ENCODE results near the gene IL1RAPL2.

IL1RAPL2 gene

DNA sequence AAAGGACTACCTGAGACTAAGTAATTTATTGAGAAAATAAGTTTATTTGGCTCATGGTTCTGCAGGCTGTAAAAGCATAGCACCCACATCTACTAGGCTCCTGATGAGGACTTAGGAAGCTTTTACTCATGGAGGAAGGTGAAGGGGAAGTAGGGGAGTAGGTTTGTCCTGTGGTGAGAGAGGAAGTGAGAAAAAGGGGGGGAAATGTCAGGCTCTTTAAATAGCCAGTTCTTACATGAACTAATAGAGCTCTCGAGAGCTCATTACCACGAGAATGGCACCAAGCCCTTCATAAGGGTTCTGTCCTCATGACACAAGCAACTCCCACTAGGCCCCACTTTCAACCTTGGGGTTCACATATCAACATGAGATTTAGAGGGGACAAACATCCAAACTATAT is 1130.9 kb downstream of the IL1RAPL2 start:
- H3K27ac Mint-ChIP-seq = peak overlapping the region; percentile 39
- peaks cover 1 to 5% of the 10 kb centered on the region in 2 donors for H3K4me1 Mint-ChIP-seq
- H3K27me3 Mint-ChIP-seq = no peaks in the 10 kb centered on the region
- DNase-seq = no peak
- H3K36me3 Mint-ChIP-seq = peaks cover 0 to 2% of the 10 kb centered on the region in 2 donors
- no peak overlapping the region for H3K4me3 Mint-ChIP-seq
- H3K9me3 Mint-ChIP-seq = peaks cover 3 to 6% of the 10 kb centered on the region in 2 donors
- peak; percentile 51 to 86 for ATAC-seq (replicated peaks)

DNA sequence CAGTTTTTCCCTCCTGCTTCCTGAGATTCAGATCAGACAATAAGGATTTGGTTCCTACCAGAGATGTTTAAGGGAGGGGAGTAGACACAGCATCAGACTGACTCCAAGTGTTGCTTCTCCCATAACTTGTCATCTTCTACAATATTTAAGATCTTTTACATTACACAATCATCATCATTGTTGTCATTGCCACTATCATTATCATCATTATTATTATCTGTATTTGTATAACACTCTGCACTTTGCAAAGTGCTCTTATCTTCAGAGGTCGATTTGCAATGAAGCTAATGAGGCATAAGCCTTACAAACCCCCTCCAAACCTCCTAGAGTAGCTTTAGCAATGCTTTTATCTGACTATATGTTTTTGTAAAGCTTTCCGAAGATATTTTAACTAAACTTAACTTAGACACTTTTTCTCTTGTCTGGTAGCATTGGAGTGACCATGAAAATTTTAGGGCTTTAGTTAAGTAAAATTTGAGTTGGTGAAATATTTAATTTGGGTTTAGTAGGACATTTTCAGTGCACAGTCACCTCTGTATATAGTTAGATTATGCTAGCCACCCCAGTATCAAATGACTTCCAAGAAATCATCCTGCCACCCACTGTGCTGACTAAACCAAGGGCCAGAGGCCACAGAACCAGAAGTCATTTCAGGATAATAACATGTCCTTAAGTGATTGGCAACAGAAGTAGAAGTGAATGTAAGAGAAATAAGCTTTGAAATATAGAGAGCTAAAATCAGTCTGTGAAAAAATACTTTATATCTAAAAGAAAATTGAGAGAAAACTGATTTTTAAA is 1132.2 kb downstream of the IL1RAPL2 start:
- peaks cover 3 to 6% of the 10 kb centered on the region in 2 donors for H3K9me3 Mint-ChIP-seq
- ATAC-seq (replicated peaks) (no peak), DNase-seq (no peak)
- peaks cover 1 to 5% of the 10 kb centered on the region in 2 donors for H3K4me1 Mint-ChIP-seq
- no peaks in the 10 kb centered on the region for H3K27me3 Mint-ChIP-seq
- no peak overlapping the region for H3K27ac Mint-ChIP-seq
- H3K4me3 Mint-ChIP-seq = no peak overlapping the region
- peaks cover 0 to 2% of the 10 kb centered on the region in 2 donors for H3K36me3 Mint-ChIP-seq

DNA sequence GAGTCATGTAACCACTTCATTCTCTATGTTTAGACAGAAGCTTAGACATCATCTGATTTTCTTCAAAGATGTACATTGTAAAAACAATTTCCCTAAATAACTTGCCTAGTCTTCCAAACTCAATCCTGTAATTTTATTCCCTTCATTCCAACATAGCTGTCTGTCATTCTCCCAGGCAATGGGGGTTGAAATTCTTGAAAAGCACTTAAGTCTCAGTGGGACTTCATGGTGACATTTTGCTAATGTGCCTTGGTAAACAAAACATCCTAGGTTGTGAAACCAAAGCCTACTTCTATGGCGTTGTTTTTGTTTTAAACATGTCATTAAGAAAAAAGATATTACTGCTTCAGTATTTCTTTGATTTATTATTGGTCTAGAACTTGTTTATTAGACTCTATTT is 1134.3 kb downstream of the IL1RAPL2 start:
- peaks cover 3% of the 10 kb centered on the region in 2 donors for H3K9me3 Mint-ChIP-seq
- no peak for ATAC-seq (replicated peaks)
- H3K27ac Mint-ChIP-seq = no peak overlapping the region
- H3K27me3 Mint-ChIP-seq = no peaks in the 10 kb centered on the region
- peaks cover 0 to 2% of the 10 kb centered on the region in 2 donors for H3K36me3 Mint-ChIP-seq
- DNase-seq = no peak
- H3K4me3 Mint-ChIP-seq = no peak overlapping the region
- H3K4me1 Mint-ChIP-seq = peaks cover 1 to 5% of the 10 kb centered on the region in 2 donors

DNA sequence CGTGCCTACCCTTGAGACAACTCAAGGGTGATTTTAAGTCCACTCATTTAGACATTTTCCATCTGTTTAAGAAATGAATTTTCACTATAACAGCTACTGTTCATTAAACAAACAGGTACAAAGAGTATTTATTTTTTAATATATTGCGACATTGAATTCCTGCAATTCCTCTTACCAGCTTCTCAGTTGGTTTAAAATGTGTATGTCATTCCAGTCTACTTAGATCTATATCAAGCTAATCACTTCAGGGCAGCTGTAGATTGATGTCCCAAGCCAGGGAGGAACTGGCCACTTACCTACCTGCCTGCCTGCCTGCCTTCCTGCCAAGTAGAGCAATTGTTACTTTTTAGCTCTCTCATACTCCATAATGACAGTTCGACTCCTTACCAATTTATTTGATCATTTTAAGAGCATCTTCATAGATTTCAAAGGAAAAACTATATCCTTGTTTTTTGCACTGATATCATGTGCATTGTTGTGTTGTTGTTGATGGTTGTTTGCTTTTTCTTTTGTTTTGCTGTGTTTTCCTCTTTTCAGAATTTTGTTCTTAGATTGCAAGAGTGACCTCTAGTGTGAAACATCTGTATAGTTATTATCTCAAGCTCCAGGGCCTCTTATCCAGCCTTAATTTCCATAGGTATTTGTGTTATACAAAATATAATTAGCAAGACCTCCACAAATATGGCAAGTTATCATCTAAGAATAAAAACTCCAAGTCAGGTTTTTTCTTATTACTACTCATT is 1135.5 kb downstream of the IL1RAPL2 start:
- H3K27me3 Mint-ChIP-seq = no peaks in the 10 kb centered on the region
- peaks cover 0 to 3% of the 10 kb centered on the region in 2 donors for H3K9me3 Mint-ChIP-seq
- H3K4me1 Mint-ChIP-seq = peaks cover 1 to 5% of the 10 kb centered on the region in 2 donors
- ATAC-seq (replicated peaks) = no peak
- peaks cover 0 to 2% of the 10 kb centered on the region in 2 donors for H3K36me3 Mint-ChIP-seq
- no peak overlapping the region for H3K4me3 Mint-ChIP-seq
- no peak for DNase-seq
- no peak overlapping the region for H3K27ac Mint-ChIP-seq

DNA sequence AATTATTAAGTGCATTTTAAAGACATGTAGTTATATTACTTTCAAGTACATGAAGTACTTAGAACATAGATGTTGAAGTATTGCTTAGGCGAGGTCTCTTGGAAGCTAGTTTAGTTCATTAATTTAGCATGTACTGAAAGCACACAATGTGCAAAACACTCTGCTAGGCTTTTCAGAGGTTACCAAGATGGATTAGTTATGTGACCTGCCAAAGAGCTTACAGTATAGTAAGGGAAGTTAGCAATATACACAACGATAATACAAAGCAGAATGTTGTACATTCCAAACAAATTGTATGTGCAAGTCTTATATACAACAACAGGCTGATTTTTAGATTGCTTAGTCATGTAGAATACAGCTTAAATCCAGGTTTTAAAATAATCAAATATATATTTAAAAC is 1137.9 kb downstream of the IL1RAPL2 start:
- ATAC-seq (replicated peaks) (no peak), DNase-seq (no peak)
- no peaks in the 10 kb centered on the region for H3K36me3 Mint-ChIP-seq
- H3K9me3 Mint-ChIP-seq = no peaks in the 10 kb centered on the region
- no peak overlapping the region for H3K27ac Mint-ChIP-seq
- no peaks in the 10 kb centered on the region for H3K27me3 Mint-ChIP-seq
- no peaks in the 10 kb centered on the region for H3K4me1 Mint-ChIP-seq
- H3K4me3 Mint-ChIP-seq = no peak overlapping the region

DNA sequence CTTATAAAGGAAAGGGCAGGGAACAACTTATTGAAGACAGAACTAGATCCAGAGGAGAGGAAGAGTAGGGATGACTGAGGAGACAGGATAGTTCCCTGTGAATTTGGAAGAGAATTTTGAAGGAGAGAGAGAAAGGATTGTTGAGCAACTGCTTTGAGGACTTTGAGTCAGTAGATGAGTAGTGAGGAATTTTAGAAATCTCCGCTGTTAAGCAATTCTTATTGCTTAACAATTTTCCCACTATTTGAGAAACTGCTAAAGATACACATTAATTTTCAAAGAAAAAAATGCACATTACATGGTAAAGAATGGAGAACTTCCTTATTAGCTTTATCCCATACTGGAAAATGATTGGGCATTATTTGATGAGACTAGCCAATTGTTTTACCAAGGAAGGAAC is 1140.0 kb downstream of the IL1RAPL2 start:
- no peaks in the 10 kb centered on the region for H3K4me1 Mint-ChIP-seq
- no peak for ATAC-seq (replicated peaks)
- no peaks in the 10 kb centered on the region for H3K36me3 Mint-ChIP-seq
- no peaks in the 10 kb centered on the region for H3K27me3 Mint-ChIP-seq
- no peak for DNase-seq
- no peak overlapping the region for H3K27ac Mint-ChIP-seq
- no peaks in the 10 kb centered on the region for H3K9me3 Mint-ChIP-seq
- no peak overlapping the region for H3K4me3 Mint-ChIP-seq

DNA sequence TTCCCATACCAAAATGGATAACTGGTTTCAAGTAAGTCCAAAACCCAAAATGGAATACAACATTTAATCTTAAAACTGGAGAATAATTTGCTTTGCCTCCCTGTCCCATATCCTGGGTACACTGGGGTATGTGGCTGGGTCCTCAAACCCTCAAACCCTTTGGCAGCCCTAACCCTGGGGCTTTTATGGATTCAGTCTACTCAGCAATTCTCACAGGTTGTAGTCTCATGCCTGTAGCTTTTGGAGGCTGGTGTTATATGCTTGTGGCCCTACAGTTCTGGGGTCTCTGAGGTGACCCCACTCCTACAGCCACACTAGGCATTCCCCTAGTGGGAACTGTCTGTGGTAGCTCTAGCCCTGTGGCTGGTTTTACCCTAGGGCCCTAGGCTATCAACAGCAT is 1145.8 kb downstream of the IL1RAPL2 start:
- Mint-ChIP-seq H3K4me3 (no peak overlapping the region), H3K9me3 (peaks cover 0 to 1% of the 10 kb centered on the region in 2 donors), H3K36me3 (no peaks in the 10 kb centered on the region), H3K27me3 (no peaks in the 10 kb centered on the region), H3K4me1 (no peaks in the 10 kb centered on the region), H3K27ac (no peak overlapping the region)
- DNase-seq (no peak), ATAC-seq (replicated peaks) (no peak)

DNA sequence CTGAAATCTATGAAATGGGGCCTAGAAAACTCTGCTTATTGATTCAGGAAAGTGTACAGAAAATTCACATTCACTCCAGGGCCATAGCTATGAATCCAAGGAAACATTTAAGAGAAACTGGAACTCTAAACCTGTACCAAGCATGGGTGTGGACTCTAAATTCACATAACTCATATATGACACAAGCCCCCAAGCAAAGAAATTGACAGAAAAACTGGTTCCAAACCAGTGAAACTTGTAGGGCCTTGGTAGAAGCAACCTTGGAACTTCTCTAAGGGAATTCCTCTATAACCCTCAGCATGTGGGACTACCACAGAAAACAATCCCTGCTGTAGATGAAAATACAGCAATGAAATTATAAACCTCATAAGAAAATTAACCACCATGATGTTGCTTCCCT is 1149.7 kb downstream of the IL1RAPL2 start:
- Mint-ChIP-seq H3K27ac (no peak overlapping the region), H3K4me3 (no peak overlapping the region), H3K9me3 (peaks cover 0 to 1% of the 10 kb centered on the region in 2 donors), H3K27me3 (no peaks in the 10 kb centered on the region), H3K36me3 (no peaks in the 10 kb centered on the region), H3K4me1 (no peaks in the 10 kb centered on the region)
- DNase-seq (no peak), ATAC-seq (replicated peaks) (no peak)

DNA sequence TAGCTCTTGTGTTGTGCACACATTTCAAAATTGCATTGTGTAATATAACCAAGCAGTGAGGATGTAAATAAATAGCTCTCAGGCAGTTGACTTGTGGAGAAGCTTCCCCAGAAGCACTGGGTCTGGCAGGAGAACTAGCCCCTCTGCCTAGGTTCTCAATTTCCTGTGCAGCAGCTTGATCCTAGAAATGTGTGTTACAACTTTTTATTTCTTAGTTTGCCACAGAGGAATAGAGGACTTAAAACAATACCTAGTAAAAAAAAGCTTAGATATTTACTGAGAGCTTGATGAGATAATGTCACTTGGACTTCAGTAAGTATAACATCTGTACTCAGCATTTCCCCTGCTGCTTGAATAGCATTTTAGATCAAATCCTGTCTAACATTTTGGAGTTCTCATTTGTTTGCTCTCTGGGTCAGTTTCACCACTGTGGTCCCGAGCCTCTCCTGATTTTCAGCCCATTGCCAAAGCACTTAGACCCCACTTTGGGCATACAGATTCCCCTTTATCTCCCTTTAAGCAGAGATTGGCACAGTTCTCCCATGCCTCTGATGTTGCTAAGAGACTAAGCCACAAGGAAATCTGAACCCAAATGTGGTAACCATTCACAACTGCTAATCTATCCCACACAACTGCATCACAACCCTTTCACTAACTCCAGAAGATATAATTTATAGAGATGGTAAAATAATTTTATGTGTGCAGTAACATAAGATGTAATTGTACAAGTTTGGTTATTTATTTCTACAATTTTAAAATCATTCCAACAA is 1158.2 kb downstream of the IL1RAPL2 start:
- no peaks in the 10 kb centered on the region for H3K4me1 Mint-ChIP-seq
- ATAC-seq (replicated peaks) (no peak), DNase-seq (no peak)
- no peak overlapping the region for H3K4me3 Mint-ChIP-seq
- H3K9me3 Mint-ChIP-seq = peaks cover 0 to 2% of the 10 kb centered on the region in 2 donors
- H3K27me3 Mint-ChIP-seq = no peaks in the 10 kb centered on the region
- no peaks in the 10 kb centered on the region for H3K36me3 Mint-ChIP-seq
- no peak overlapping the region for H3K27ac Mint-ChIP-seq

DNA sequence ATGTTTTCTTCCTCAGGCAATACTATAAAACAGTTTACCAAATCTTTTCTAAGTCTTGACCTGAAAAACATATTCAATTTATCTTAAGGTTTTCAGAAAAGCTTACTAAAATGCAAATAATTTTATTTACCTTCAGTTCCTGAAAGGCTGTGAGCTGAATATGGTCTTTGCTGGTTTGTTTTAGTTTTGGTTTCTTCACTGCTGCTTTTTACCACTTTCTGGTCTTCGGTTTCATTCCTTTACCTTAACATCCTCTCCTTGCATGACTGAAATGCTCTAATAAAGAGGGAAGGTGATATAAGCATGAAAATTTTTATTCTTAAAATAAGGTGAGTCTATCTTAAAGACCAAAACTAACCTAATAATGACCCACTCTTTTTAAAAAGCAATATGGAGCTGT is 1159.2 kb downstream of the IL1RAPL2 start:
- Mint-ChIP-seq H3K27me3 (no peaks in the 10 kb centered on the region), H3K4me1 (no peaks in the 10 kb centered on the region), H3K36me3 (no peaks in the 10 kb centered on the region)

DNA sequence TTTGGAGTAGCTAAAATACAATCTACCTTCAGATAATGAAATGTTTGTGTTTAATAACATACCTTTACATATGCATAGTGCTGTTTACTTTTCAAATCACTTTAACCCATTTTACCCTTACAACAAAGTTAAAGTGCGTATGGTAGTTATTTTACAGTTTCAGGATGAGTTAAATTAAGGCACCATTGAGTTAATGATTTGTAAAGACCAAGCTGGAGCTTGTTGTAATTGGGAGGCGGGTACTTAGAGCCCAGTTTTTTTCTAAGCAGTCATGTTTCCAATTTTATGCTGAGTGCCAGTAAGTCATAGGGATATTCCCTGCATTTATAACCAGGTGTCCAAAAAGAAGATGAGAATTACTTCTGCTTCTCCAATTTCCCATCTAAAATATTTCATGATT is 1172.2 kb downstream of the IL1RAPL2 start:
- DNase-seq (no peak), ATAC-seq (replicated peaks) (no peak)
- no peak overlapping the region for H3K27ac Mint-ChIP-seq
- no peaks in the 10 kb centered on the region for H3K36me3 Mint-ChIP-seq
- H3K4me1 Mint-ChIP-seq = no peaks in the 10 kb centered on the region
- H3K4me3 Mint-ChIP-seq = no peak overlapping the region
- H3K27me3 Mint-ChIP-seq = no peaks in the 10 kb centered on the region
- H3K9me3 Mint-ChIP-seq = peaks cover 2 to 4% of the 10 kb centered on the region in 2 donors

More for the DNA sequence above, 1159.2 kb downstream of the IL1RAPL2 start:
- DNase-seq = no peak
- H3K9me3 Mint-ChIP-seq = peaks cover 3 to 4% of the 10 kb centered on the region in 2 donors
- no peak overlapping the region for H3K4me3 Mint-ChIP-seq
- H3K27ac Mint-ChIP-seq = no peak overlapping the region
- no peak for ATAC-seq (replicated peaks)

DNA sequence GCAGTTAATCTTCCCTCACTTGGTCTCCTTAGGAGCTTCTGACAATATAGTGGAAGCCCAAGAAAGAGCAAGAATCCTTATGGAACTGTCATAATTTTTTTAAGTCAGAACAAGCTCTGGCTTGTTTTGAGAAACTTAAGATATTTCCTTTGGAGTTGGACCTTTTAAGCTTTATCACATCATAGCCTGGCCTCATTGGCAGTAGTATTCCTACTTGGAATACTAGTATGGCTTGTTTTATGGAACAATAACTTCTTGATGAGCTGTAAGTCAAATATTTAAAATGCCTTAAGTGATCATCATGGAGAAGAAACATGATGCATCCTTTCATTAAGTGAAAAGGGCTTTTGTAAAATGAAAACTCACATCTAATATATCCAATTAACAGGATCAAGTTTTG is 1178.3 kb downstream of the IL1RAPL2 start:
- Mint-ChIP-seq H3K9me3 (peaks cover 0 to 2% of the 10 kb centered on the region in 2 donors), H3K27ac (no peak overlapping the region), H3K36me3 (no peaks in the 10 kb centered on the region), H3K4me3 (no peak overlapping the region), H3K27me3 (no peaks in the 10 kb centered on the region), H3K4me1 (no peaks in the 10 kb centered on the region)
- DNase-seq (no peak), ATAC-seq (replicated peaks) (no peak)

DNA sequence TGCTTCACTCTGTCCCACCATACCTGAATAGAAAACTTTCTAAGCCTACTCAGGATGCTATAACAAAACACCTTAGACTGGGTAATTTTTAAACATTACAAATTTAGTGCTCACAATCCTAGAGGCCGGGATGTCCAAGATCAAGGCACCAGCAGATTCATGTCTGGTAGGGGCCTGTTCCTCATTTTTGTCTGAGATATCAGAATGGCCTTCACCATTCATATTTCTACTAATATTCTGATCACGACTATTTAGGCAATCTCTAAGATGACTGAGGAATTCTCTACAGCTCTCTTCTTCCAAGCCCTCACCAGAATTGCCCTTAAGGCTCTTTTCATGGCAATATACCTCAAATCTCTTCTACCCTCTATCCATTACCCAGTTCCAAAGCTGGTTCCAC is 1178.9 kb downstream of the IL1RAPL2 start:
- Mint-ChIP-seq H3K27ac (no peak overlapping the region), H3K27me3 (no peaks in the 10 kb centered on the region), H3K4me3 (no peak overlapping the region), H3K36me3 (no peaks in the 10 kb centered on the region), H3K4me1 (no peaks in the 10 kb centered on the region), H3K9me3 (peaks cover 0 to 2% of the 10 kb centered on the region in 2 donors)
- DNase-seq = no peak
- no peak for ATAC-seq (replicated peaks)

DNA sequence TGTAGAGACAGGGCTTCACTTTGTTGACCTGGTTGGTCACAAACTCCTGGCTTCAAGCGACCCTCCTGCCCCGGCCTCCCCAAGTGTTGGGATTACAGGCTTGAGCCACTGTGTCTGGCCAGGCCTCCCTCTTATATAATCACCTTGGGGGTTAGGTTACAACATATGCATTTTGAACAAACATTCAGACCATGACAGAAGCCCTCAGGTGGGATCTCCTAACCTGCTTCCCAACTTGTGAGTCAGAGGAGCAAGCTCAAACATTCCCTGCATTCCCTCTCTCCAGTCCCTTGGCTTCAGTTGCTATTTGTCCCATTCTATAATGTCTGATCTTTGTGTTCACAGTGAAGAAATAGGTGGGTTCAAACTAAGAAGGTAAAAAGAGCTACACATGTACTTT is 1179.9 kb downstream of the IL1RAPL2 start:
- Mint-ChIP-seq H3K4me3 (no peak overlapping the region), H3K9me3 (peaks cover 0 to 2% of the 10 kb centered on the region in 2 donors), H3K27ac (no peak overlapping the region), H3K36me3 (no peaks in the 10 kb centered on the region), H3K4me1 (no peaks in the 10 kb centered on the region), H3K27me3 (no peaks in the 10 kb centered on the region)
- ATAC-seq (replicated peaks) = no peak
- DNase-seq = no peak

All from stimulated activated naive B cell treated with anti-CD40 and anti-IgM and Interleukin-4, amounts not matched to agents 10 μg/mL and 1 μg/mL and 100 μg/mL, for 72 hours (primary cell).